ENCODE measurements around the gene TPPP3. TPM values are rescaled to one million over a fixed set of nuclear protein-coding genes. Genes with fewer than 3 reads are reported as not detected.
A peak's percentile ranks its signal among the peaks of the same experiment; 100 is the strongest.

The TPPP3 gene
- 0.74 and 0.99 TPM in 2 replicates for total RNA-seq (ENCODE audit: low replicate concordance)

- peak; percentile 66 for DNase-seq (ENCODE audit: low read depth)
- peak; percentile 78 for TF ChIP-seq CTCF (IDR thresholded peaks at IDR 0.05; ENCODE audit: insufficient read depth, low read length)
- H3K4me3 ChIP-seq (ENCODE audit: low read depth, low read length): peak within 1 kb of the TSS; percentile 50
These were observed at the start of gene TPPP3 for GRCh38 chr16:67393111-67393787. TPPP3 (minus strand) TSS chr16:67393498; CDS start chr16:67391111, 2,387 bp downstream.

GRCh38 chr16:67442581-67443255 is 49.4 kb upstream of the TPPP3 start:
- H3K4me3 ChIP-seq (ENCODE audit: low read depth, low read length): no peak overlapping the region
- TF ChIP-seq CTCF (IDR thresholded peaks at IDR 0.05; ENCODE audit: insufficient read depth, low read length): no peak
- no peak for DNase-seq (ENCODE audit: low read depth)

GRCh38 chr16:67441907-67442306 is 48.6 kb upstream of the TPPP3 start:
- no peak overlapping the region for H3K4me3 ChIP-seq (ENCODE audit: low read depth, low read length)
- TF ChIP-seq CTCF (IDR thresholded peaks at IDR 0.05; ENCODE audit: insufficient read depth, low read length): no peak
- DNase-seq (ENCODE audit: low read depth): no peak

- DNase-seq (ENCODE audit: low read depth): no peak
- TF ChIP-seq CTCF (IDR thresholded peaks at IDR 0.05; ENCODE audit: insufficient read depth, low read length): no peak
- H3K4me3 ChIP-seq (ENCODE audit: low read depth, low read length): no peak overlapping the region
These were observed 48.0 kb upstream of the TPPP3 start for GRCh38 chr16:67441271-67441753.

- TF ChIP-seq CTCF (IDR thresholded peaks at IDR 0.05; ENCODE audit: insufficient read depth, low read length): no peak
- H3K4me3 ChIP-seq (ENCODE audit: low read depth, low read length): no peak overlapping the region
- no peak for DNase-seq (ENCODE audit: low read depth)
These were observed 45.6 kb upstream of the TPPP3 start for GRCh38 chr16:67438824-67439393.

- no peak overlapping the region for H3K4me3 ChIP-seq (ENCODE audit: low read depth, low read length)
- DNase-seq (ENCODE audit: low read depth): no peak
- no peak for TF ChIP-seq CTCF (IDR thresholded peaks at IDR 0.05; ENCODE audit: insufficient read depth, low read length)
These were observed 44.9 kb upstream of the TPPP3 start for GRCh38 chr16:67438098-67438791.
